Left lobe of liver (tissue), 2 donors: ENCODE data around the gene CPEB4. TPM values are rescaled to one million over a fixed set of nuclear protein-coding genes. Genes with fewer than 3 reads are reported as not detected.

Source experiments
- ATAC-seq: fragments of 200-7000 bp; cut with Tn5 transposase; one replicate; pipeline ENCODE4 v1.9.1; 2020; ENCODE audit warnings: mild to moderate bottlenecking, moderate library complexity
- DNase-seq: peaks from one replicate; pipeline ENCODE4 v3.0.0-alpha.2; 2020; ENCODE audit warnings: low spot score
- total RNA-seq: library from RNA; stranded (reverse); gene quantifications from one replicate; pipeline ENCODE4 v1.2.1, GENCODE V29; 2021
- donor health status: DM: no; HTN: no; CAD: no; lungs with moderate emphysema.
- donor health status: DM: no; HTN: yes; CAD: no.

The CPEB4 gene
- total RNA-seq, result 28.2 TPM

GRCh38 chr5:173887610-173888472, at the start of gene CPEB4:
Gene CPEB4 (plus strand): TSS chr5:173888349. CDS start chr5:173889734, 1,385 bp downstream.
- DNase-seq, result peak; percentile 99
- peak; percentile 88 for ATAC-seq

- ATAC-seq, result no peak
- DNase-seq, result no peak
Measured at GRCh38 chr5:173839117-173839713, 48.9 kb upstream of the CPEB4 start.

GRCh38 chr5:173840111-173840983, 47.8 kb upstream of the CPEB4 start:
- ATAC-seq (no peak), DNase-seq (no peak)

- ATAC-seq (no peak), DNase-seq (no peak)
Measured at GRCh38 chr5:173841710-173842109, 46.4 kb upstream of the CPEB4 start.

GRCh38 chr5:173843794-173844193, 44.4 kb upstream of the CPEB4 start:
- DNase-seq (no peak), ATAC-seq (no peak)

GRCh38 chr5:173845321-173845720, 42.8 kb upstream of the CPEB4 start:
- ATAC-seq (no peak), DNase-seq (no peak)

GRCh38 chr5:173846929-173847501, 41.1 kb upstream of the CPEB4 start:
- no peak for DNase-seq
- no peak for ATAC-seq

GRCh38 chr5:173848986-173849596, 39.1 kb upstream of the CPEB4 start:
- ATAC-seq, result no peak
- DNase-seq, result no peak

GRCh38 chr5:173849908-173850307, 38.2 kb upstream of the CPEB4 start:
- ATAC-seq (no peak), DNase-seq (no peak)

- no peak for DNase-seq
- ATAC-seq, result no peak
Measured at GRCh38 chr5:173850659-173851058, 37.5 kb upstream of the CPEB4 start.

GRCh38 chr5:173851595-173852243, 36.4 kb upstream of the CPEB4 start:
- ATAC-seq (no peak), DNase-seq (no peak)

- DNase-seq, result no peak
- ATAC-seq, result no peak
Measured at GRCh38 chr5:173852790-173853359, 35.3 kb upstream of the CPEB4 start.

GRCh38 chr5:173853370-173854131, 34.6 kb upstream of the CPEB4 start:
- ATAC-seq (no peak), DNase-seq (no peak)

GRCh38 chr5:173855162-173855994, 32.8 kb upstream of the CPEB4 start:
- ATAC-seq (no peak), DNase-seq (no peak)

- no peak for ATAC-seq
- no peak for DNase-seq
Measured at GRCh38 chr5:173855995-173856656, 32.0 kb upstream of the CPEB4 start.

GRCh38 chr5:173857234-173857633, 30.9 kb upstream of the CPEB4 start:
- ATAC-seq, result no peak
- DNase-seq, result no peak

GRCh38 chr5:173858021-173858669, 30.0 kb upstream of the CPEB4 start:
- no peak for ATAC-seq
- no peak for DNase-seq
